ENCODE measurements around the gene ILDR2.

ILDR2 gene

GRCh38 chr1:166975361-166976129, at the start of gene ILDR2:
Gene ILDR2 (minus strand): TSS chr1:166975540. CDS start chr1:166975268, 272 bp downstream.
- DNase-seq (ENCODE audit: low read depth, low spot score), result peak; percentile 30

GRCh38 chr1:167022384-167022783, 47.0 kb upstream of the ILDR2 start:
- no peak for DNase-seq (ENCODE audit: low read depth, low spot score)

- DNase-seq (ENCODE audit: low read depth, low spot score), result no peak
Measured at GRCh38 chr1:167016100-167016750, 40.9 kb upstream of the ILDR2 start.

GRCh38 chr1:167013108-167013929, 38.0 kb upstream of the ILDR2 start:
- DNase-seq (ENCODE audit: low read depth, low spot score), result no peak

- no peak for DNase-seq (ENCODE audit: low read depth, low spot score)
Measured at GRCh38 chr1:167012570-167012969, 37.2 kb upstream of the ILDR2 start.

- no peak for DNase-seq (ENCODE audit: low read depth, low spot score)
Measured at GRCh38 chr1:167011560-167012191, 36.3 kb upstream of the ILDR2 start.

GRCh38 chr1:167003711-167004110, 28.4 kb upstream of the ILDR2 start:
- no peak for DNase-seq (ENCODE audit: low read depth, low spot score)

GRCh38 chr1:167002354-167002753, 27.0 kb upstream of the ILDR2 start:
- DNase-seq (ENCODE audit: low read depth, low spot score), result no peak

- no peak for DNase-seq (ENCODE audit: low read depth, low spot score)
Measured at GRCh38 chr1:167000546-167000945, 25.2 kb upstream of the ILDR2 start.

GRCh38 chr1:166999500-167000055, 24.2 kb upstream of the ILDR2 start:
- no peak for DNase-seq (ENCODE audit: low read depth, low spot score)

GRCh38 chr1:166999075-166999474, 23.7 kb upstream of the ILDR2 start:
- DNase-seq (ENCODE audit: low read depth, low spot score), result no peak

- no peak for DNase-seq (ENCODE audit: low read depth, low spot score)
Measured at GRCh38 chr1:166988974-166989515, 13.7 kb upstream of the ILDR2 start, which contains the start of gene MAEL. Gene MAEL (plus strand): TSS chr1:166989280. CDS start chr1:166989353, 73 bp downstream.

GRCh38 chr1:166981589-166981988, 6.2 kb upstream of the ILDR2 start:
- DNase-seq (ENCODE audit: low read depth, low spot score), result no peak

- DNase-seq (ENCODE audit: low read depth, low spot score), result no peak
Measured at GRCh38 chr1:166980818-166981217, 5.5 kb upstream of the ILDR2 start.

- DNase-seq (ENCODE audit: low read depth, low spot score), result no peak
Measured at GRCh38 chr1:166980383-166980782, 5.0 kb upstream of the ILDR2 start.

- no peak for DNase-seq (ENCODE audit: low read depth, low spot score)
Measured at GRCh38 chr1:166978821-166979220, 3.5 kb upstream of the ILDR2 start.

- no peak for DNase-seq (ENCODE audit: low read depth, low spot score)
Measured at GRCh38 chr1:166977951-166978350, 2.6 kb upstream of the ILDR2 start.

GRCh38 chr1:166974647-166975345, 544 bp downstream of the ILDR2 start:
- DNase-seq (ENCODE audit: low read depth, low spot score), result peak; percentile 7

GRCh38 chr1:166972826-166973225, 2.5 kb downstream of the ILDR2 start:
- no peak for DNase-seq (ENCODE audit: low read depth, low spot score)

GRCh38 chr1:166972193-166972592, 3.1 kb downstream of the ILDR2 start:
- no peak for DNase-seq (ENCODE audit: low read depth, low spot score)
